Mesenteric fat pad (tissue), 1 donor: ENCODE data around the gene CREB5. TPM values are rescaled to one million over a fixed set of nuclear protein-coding genes. Genes with fewer than 3 reads are reported as not detected.
"Not testable (repeated sequence)": the region's sequence is repeated elsewhere in the genome, so short reads cannot be mapped to it uniquely, and the experiment has no call there.

Source experiments
- DNase-seq: peaks from one replicate; pipeline ENCODE4 v3.0.0-alpha.2; 2020; ENCODE audit warnings: low spot score
- total RNA-seq: library from RNA; stranded (reverse); fragmentation: NEBNext Ultra II Directional; extraction: Animal tissue kit (Norgen Biotek cat#: 25700); gene quantifications from one replicate; pipeline ENCODE4 v1.2.1, GENCODE V29; 2021
- donor health status: DM: yes; HTN: yes; CAD: no.

CREB5 gene
- total RNA-seq, 1 donor from 2014 or later, result 45.3 TPM

- DNase-seq, result no peak
These were observed 161.5 kb downstream of the CREB5 start for GRCh38 chr7:28573651-28574301.

GRCh38 chr7:28575241-28575643 lies 162.9 kb downstream of the CREB5 start:
- no peak for DNase-seq

GRCh38 chr7:28576656-28577055 lies 164.3 kb downstream of the CREB5 start:
- DNase-seq, result no peak

GRCh38 chr7:28579571-28579970 lies 167.3 kb downstream of the CREB5 start:
- no peak for DNase-seq

GRCh38 chr7:28580665-28581064 lies 168.3 kb downstream of the CREB5 start:
- DNase-seq, result no peak

- no peak for DNase-seq
These were observed 169.0 kb downstream of the CREB5 start for GRCh38 chr7:28581351-28581750.

GRCh38 chr7:28582226-28582625 lies 169.9 kb downstream of the CREB5 start:
- no peak for DNase-seq

- no peak for DNase-seq
These were observed 171.9 kb downstream of the CREB5 start for GRCh38 chr7:28584235-28584634.

- DNase-seq, result no peak
These were observed 174.4 kb downstream of the CREB5 start for GRCh38 chr7:28586736-28587135.

- DNase-seq, result no peak
These were observed 174.9 kb downstream of the CREB5 start for GRCh38 chr7:28587211-28587610.

GRCh38 chr7:28588602-28589001 lies 176.3 kb downstream of the CREB5 start:
- DNase-seq, result no peak

GRCh38 chr7:28591041-28591674 lies 178.8 kb downstream of the CREB5 start:
- no peak for DNase-seq

- no peak for DNase-seq
These were observed 179.5 kb downstream of the CREB5 start for GRCh38 chr7:28591725-28592349.

- DNase-seq, result no peak
These were observed 180.5 kb downstream of the CREB5 start for GRCh38 chr7:28592861-28593260.

- DNase-seq, result no peak
These were observed 182.8 kb downstream of the CREB5 start for GRCh38 chr7:28595076-28595475.

- no peak for DNase-seq
These were observed 183.5 kb downstream of the CREB5 start for GRCh38 chr7:28595801-28596200.

- no peak for DNase-seq
These were observed 184.1 kb downstream of the CREB5 start for GRCh38 chr7:28596245-28596935.

- DNase-seq, result no peak
These were observed 185.0 kb downstream of the CREB5 start for GRCh38 chr7:28597284-28597683.

- DNase-seq, result not testable (repeated sequence)
These were observed 185.7 kb downstream of the CREB5 start for GRCh38 chr7:28598037-28598436.

- no peak for DNase-seq
These were observed 186.3 kb downstream of the CREB5 start for GRCh38 chr7:28598586-28598985.

- no peak for DNase-seq
These were observed 187.1 kb downstream of the CREB5 start for GRCh38 chr7:28599411-28599810.

- DNase-seq, result no peak
These were observed 190.0 kb downstream of the CREB5 start for GRCh38 chr7:28602282-28602681.
